WTC11 (cell line): ENCODE data around the gene GLYATL1B. TPM values are rescaled to one million over a fixed set of nuclear protein-coding genes. Genes with fewer than 3 reads are reported as not detected.

Experiments
- ATAC-seq: fragments of 200-7000 bp; cut with Tn5 transposase; 2 replicates; pipeline ENCODE4 v1.10.0; 2021; ENCODE audit warnings: mild to moderate bottlenecking, moderate library complexity
- CTCF ChIA-PET: fragments of 300-600 bp; sonication (Branson Sonifier 250); formaldehyde crosslinking; loops from one replicate; lab custom pipeline; 2021; ENCODE audit warnings: antibody characterized with exemption; lab: Charles Lee
- POLR2A ChIA-PET: fragments of 350-600 bp; sonication (Branson Sonifier 250); formaldehyde crosslinking; loops from one replicate; lab custom pipeline; 2021; ENCODE audit warnings: antibody characterized with exemption; lab: Charles Lee
- DNase-seq: peaks from one replicate; pipeline ENCODE4 v3.0.0; 2021; ENCODE audit warnings: low spot score
- H3K27ac Mint-ChIP-seq: 2 replicates; pipeline ENCODE4 v1.8.0; 2021; ENCODE audit warnings: mixed read lengths
- H3K27me3 Mint-ChIP-seq: 2 replicates; pipeline ENCODE4 v1.8.0; 2021; ENCODE audit warnings: low read depth, mild to moderate bottlenecking, moderate library complexity, mixed read lengths
- H3K36me3 Mint-ChIP-seq: 2 replicates; pipeline ENCODE4 v1.8.0; 2021; ENCODE audit warnings: mixed read lengths
- H3K4me1 Mint-ChIP-seq: 2 replicates; pipeline ENCODE4 v1.8.0; 2022; ENCODE audit warnings: mixed read lengths
- H3K4me3 Mint-ChIP-seq: 2 replicates; pipeline ENCODE4 v1.8.0; 2021; ENCODE audit warnings: mild to moderate bottlenecking, moderate library complexity, mixed read lengths
- H3K9me3 Mint-ChIP-seq: 2 replicates; pipeline ENCODE4 v1.8.0; 2021; ENCODE audit warnings: mixed read lengths
- AR ChIP-seq: fragments of 250-450 bp; sonication (Bioruptor Pico); IDR thresholded peaks from 2 replicates; pipeline ENCODE4 v1.9.0; 2021; ENCODE audit warnings: mild to moderate bottlenecking
- CBFB ChIP-seq: sonication (generic); formaldehyde crosslinking; IDR thresholded peaks from 2 replicates; pipeline ENCODE4 v1.8.1; 2022; ENCODE audit warnings: mild to moderate bottlenecking, low read depth, missing genetic modification reagents
- NFE2L1 ChIP-seq: sonication (generic); formaldehyde crosslinking; IDR thresholded peaks from 2 replicates; pipeline ENCODE4 v1.8.1; 2023; ENCODE audit warnings: missing genetic modification reagents
- NFYB ChIP-seq: sonication (generic); formaldehyde crosslinking; conservative IDR thresholded peaks from 2 replicates; pipeline ENCODE4 v1.8.0; 2022; ENCODE audit warnings: low read depth, missing genetic modification reagents
- NR3C1 ChIP-seq: sonication (generic); formaldehyde crosslinking; conservative IDR thresholded peaks from 2 replicates; pipeline ENCODE4 v1.8.1; 2023; ENCODE audit warnings: low read depth, mild to moderate bottlenecking, missing genetic modification reagents
- OVOL2 ChIP-seq: fragments of 250-450 bp; sonication (Bioruptor Pico); IDR thresholded peaks from 2 replicates; pipeline ENCODE4 v1.9.0; 2021; ENCODE audit warnings: mild to moderate bottlenecking, borderline replicate concordance
- SMAD4 ChIP-seq: sonication (generic); formaldehyde crosslinking; IDR thresholded peaks from 2 replicates; pipeline ENCODE4 v1.8.0; 2022; ENCODE audit warnings: mild to moderate bottlenecking, missing genetic modification reagents
- TEAD1 ChIP-seq: sonication (generic); formaldehyde crosslinking; IDR thresholded peaks from 2 replicates; pipeline ENCODE4 v1.8.0; 2022; ENCODE audit warnings: mild to moderate bottlenecking, missing genetic modification reagents
- ZNF263 ChIP-seq: sonication (generic); formaldehyde crosslinking; IDR thresholded peaks from 2 replicates; pipeline ENCODE4 v1.8.1; 2022; ENCODE audit warnings: low read depth, mild to moderate bottlenecking, moderate library complexity, missing genetic modification reagents
- ZNF671 ChIP-seq: fragments of 250-450 bp; sonication (Bioruptor Pico); IDR thresholded peaks from 2 replicates; pipeline ENCODE4 v1.8.0; 2021; ENCODE audit warnings: mild to moderate bottlenecking
- total RNA-seq: library from RNA; stranded (reverse); gene quantifications from 3 replicates; pipeline ENCODE4 v1.2.3, GENCODE V29; 2021
- TF ChIP-seq, protein P1 (sequence below): sonication (generic); formaldehyde crosslinking; IDR thresholded peaks from 2 replicates; pipeline ENCODE4 v1.8.1; 2022; ENCODE audit warnings: missing genetic modification reagents, borderline replicate concordance
- TF ChIP-seq, protein P2 (sequence below): sonication (generic); formaldehyde crosslinking; IDR thresholded peaks from 2 replicates; pipeline ENCODE4 v1.8.0; 2023; ENCODE audit warnings: missing genetic modification reagents, mild to moderate bottlenecking, borderline replicate concordance
- TF ChIP-seq, protein P3 (sequence below): sonication (generic); formaldehyde crosslinking; IDR thresholded peaks from 2 replicates; pipeline ENCODE4 v1.8.1; 2023; ENCODE audit warnings: mild to moderate bottlenecking, missing genetic modification reagents
- TF ChIP-seq, protein P4 (sequence below): sonication (generic); formaldehyde crosslinking; IDR thresholded peaks from 2 replicates; pipeline ENCODE4 v1.8.0; 2022; ENCODE audit warnings: mild to moderate bottlenecking, missing genetic modification reagents

The GLYATL1B gene
- total RNA-seq, 1 experiment from 2014 or later, result not detected

DNA sequence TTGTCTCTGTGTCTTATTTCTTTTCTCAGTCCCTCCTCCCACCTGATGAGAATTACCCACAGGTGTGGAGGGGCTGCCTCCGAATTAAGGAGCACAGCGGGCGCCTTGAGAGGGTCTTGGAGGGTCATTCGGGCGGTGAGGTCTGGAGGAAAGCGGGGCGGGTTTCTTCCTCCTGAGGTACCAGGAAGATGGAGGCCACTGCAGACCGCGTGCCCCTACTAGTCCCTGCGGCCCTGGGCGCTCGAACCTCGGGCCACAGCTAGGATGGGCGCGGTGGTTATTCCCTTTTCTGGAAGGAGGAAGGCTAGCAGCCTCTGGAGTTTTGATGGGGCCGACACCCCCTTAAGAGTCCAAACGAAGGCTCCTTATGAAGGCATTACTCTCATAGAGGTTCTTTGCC, 51.1 kb downstream of the GLYATL1B start (continued):
- TF ChIP-seq CBFB (CRISPR knock-in tag) (no peak), SMAD4 (no peak), OVOL2 (no peak)

DNA sequence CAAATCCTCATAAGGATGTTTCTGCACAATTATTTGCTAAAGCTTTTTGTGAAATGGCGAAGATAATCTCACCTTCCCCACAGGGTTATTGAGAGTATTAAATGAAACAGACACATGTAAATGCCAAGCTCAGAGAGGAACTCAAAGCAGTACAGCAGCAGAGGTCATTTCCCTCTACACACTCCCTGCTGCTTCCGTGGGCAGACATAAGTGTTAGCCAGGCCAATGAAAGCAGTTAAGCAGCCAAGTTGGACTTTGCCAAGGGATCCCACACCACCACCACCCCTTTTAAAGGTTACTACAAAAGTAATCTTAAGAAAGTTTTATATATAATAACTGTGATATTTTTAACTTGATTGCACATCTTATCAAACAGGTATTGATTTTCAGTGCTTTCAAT, 52.5 kb downstream of the GLYATL1B start:
- ChIA-PET POLR2A (no interaction called here), CTCF (no interaction called here)
- ATAC-seq (no peak), DNase-seq (no peak)
- no peak overlapping the region for H3K4me3 Mint-ChIP-seq
- H3K27me3 Mint-ChIP-seq, result peaks cover 4% of the 10 kb centered on the region; the same call in 1 of the 2 replicates
- peaks cover 10% of the 10 kb centered on the region for H3K9me3 Mint-ChIP-seq
- H3K36me3 Mint-ChIP-seq, result peaks cover 18% of the 10 kb centered on the region
- peaks cover 23% of the 10 kb centered on the region for H3K4me1 Mint-ChIP-seq
- TF ChIP-seq, protein P1, sequence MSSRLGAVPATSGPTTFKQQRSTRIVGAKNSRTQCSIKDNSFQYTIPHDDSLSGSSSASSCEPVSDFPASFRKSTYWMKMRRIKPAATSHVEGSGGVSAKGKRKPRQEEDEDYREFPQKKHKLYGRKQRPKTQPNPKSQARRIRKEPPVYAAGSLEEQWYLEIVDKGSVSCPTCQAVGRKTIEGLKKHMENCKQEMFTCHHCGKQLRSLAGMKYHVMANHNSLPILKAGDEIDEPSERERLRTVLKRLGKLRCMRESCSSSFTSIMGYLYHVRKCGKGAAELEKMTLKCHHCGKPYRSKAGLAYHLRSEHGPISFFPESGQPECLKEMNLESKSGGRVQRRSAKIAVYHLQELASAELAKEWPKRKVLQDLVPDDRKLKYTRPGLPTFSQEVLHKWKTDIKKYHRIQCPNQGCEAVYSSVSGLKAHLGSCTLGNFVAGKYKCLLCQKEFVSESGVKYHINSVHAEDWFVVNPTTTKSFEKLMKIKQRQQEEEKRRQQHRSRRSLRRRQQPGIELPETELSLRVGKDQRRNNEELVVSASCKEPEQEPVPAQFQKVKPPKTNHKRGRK (CRISPR knock-in tag), result no peak
- TF ChIP-seq ZNF263, result no peak
- TF ChIP-seq, protein P2, sequence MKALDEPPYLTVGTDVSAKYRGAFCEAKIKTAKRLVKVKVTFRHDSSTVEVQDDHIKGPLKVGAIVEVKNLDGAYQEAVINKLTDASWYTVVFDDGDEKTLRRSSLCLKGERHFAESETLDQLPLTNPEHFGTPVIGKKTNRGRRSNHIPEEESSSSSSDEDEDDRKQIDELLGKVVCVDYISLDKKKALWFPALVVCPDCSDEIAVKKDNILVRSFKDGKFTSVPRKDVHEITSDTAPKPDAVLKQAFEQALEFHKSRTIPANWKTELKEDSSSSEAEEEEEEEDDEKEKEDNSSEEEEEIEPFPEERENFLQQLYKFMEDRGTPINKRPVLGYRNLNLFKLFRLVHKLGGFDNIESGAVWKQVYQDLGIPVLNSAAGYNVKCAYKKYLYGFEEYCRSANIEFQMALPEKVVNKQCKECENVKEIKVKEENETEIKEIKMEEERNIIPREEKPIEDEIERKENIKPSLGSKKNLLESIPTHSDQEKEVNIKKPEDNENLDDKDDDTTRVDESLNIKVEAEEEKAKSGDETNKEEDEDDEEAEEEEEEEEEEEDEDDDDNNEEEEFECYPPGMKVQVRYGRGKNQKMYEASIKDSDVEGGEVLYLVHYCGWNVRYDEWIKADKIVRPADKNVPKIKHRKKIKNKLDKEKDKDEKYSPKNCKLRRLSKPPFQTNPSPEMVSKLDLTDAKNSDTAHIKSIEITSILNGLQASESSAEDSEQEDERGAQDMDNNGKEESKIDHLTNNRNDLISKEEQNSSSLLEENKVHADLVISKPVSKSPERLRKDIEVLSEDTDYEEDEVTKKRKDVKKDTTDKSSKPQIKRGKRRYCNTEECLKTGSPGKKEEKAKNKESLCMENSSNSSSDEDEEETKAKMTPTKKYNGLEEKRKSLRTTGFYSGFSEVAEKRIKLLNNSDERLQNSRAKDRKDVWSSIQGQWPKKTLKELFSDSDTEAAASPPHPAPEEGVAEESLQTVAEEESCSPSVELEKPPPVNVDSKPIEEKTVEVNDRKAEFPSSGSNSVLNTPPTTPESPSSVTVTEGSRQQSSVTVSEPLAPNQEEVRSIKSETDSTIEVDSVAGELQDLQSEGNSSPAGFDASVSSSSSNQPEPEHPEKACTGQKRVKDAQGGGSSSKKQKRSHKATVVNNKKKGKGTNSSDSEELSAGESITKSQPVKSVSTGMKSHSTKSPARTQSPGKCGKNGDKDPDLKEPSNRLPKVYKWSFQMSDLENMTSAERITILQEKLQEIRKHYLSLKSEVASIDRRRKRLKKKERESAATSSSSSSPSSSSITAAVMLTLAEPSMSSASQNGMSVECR, result no peak
- no peak for TF ChIP-seq AR (CRISPR knock-in tag)
- TF ChIP-seq NR3C1 (CRISPR knock-in tag), result no peak
- TF ChIP-seq NFE2L1 (CRISPR knock-in tag), result no peak
- TF ChIP-seq NFYB, result no peak
- TF ChIP-seq, protein P3, sequence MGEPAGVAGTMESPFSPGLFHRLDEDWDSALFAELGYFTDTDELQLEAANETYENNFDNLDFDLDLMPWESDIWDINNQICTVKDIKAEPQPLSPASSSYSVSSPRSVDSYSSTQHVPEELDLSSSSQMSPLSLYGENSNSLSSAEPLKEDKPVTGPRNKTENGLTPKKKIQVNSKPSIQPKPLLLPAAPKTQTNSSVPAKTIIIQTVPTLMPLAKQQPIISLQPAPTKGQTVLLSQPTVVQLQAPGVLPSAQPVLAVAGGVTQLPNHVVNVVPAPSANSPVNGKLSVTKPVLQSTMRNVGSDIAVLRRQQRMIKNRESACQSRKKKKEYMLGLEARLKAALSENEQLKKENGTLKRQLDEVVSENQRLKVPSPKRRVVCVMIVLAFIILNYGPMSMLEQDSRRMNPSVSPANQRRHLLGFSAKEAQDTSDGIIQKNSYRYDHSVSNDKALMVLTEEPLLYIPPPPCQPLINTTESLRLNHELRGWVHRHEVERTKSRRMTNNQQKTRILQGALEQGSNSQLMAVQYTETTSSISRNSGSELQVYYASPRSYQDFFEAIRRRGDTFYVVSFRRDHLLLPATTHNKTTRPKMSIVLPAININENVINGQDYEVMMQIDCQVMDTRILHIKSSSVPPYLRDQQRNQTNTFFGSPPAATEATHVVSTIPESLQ (CRISPR knock-in tag), result no peak
- TF ChIP-seq ZNF671 (CRISPR knock-in tag), result no peak
- no peak for TF ChIP-seq TEAD1 (CRISPR knock-in tag)
- TF ChIP-seq, protein P4, sequence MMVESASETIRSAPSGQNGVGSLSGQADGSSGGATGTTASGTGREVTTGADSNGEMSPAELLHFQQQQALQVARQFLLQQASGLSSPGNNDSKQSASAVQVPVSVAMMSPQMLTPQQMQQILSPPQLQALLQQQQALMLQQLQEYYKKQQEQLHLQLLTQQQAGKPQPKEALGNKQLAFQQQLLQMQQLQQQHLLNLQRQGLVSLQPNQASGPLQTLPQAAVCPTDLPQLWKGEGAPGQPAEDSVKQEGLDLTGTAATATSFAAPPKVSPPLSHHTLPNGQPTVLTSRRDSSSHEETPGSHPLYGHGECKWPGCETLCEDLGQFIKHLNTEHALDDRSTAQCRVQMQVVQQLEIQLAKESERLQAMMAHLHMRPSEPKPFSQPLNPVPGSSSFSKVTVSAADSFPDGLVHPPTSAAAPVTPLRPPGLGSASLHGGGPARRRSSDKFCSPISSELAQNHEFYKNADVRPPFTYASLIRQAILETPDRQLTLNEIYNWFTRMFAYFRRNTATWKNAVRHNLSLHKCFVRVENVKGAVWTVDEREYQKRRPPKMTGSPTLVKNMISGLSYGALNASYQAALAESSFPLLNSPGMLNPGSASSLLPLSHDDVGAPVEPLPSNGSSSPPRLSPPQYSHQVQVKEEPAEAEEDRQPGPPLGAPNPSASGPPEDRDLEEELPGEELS (CRISPR knock-in tag), result no peak
- H3K27ac Mint-ChIP-seq, result no peak overlapping the region
